T-helper 2 cell (primary cell): ENCODE measurements around the gene ACTR1A.
"Not testable (repeated sequence)": the region's sequence is repeated elsewhere in the genome, so short reads cannot be mapped to it uniquely, and the experiment has no call there.

ENCODE experiments used
- DNase-seq, 5 experiments: peaks; one replicate each; pipeline versions ENCODE4 v3.0.0 to v3.0.0-alpha.2; 2012 to 2022

Gene ACTR1A

GRCh38 chr10:102514487-102515311, 12.2 kb upstream of the ACTR1A start:
- no peak for DNase-seq

GRCh38 chr10:102511583-102512274, 9.2 kb upstream of the ACTR1A start:
- peak in 1 of 5 experiments; percentile 19 for DNase-seq

- no peak for DNase-seq
Measured at GRCh38 chr10:102509387-102509786, 6.9 kb upstream of the ACTR1A start.

GRCh38 chr10:102508506-102508905, 6.0 kb upstream of the ACTR1A start:
- DNase-seq: no peak

DNA sequence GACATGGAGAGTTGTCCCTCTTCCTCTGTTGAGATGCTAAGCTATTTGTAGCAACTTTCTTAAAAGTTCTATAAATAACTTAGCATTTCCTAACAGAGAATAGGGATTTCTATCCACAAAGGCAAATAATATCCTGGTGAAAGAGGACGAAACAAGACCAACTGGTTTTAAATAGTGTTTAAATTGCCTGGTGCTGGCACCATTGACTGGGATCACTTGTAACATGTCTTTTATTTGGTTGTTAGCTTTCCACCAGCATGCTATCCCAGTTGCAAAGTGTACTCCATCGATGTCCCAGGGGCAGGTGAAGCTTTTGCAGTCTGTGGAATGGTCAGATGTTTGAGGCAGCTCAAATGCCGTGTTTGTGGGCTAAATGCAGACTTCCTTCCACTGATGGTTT, 5.0 kb upstream of the ACTR1A start:
- no peak for DNase-seq

- DNase-seq: no peak
Measured at GRCh38 chr10:102505462-102506115, 3.1 kb upstream of the ACTR1A start.

- DNase-seq: no peak
Measured at GRCh38 chr10:102504976-102505300, 2.4 kb upstream of the ACTR1A start.

GRCh38 chr10:102504179-102504975, 1.9 kb upstream of the ACTR1A start:
- peak; percentile 7 to 72 (median 12) for DNase-seq

DNA sequence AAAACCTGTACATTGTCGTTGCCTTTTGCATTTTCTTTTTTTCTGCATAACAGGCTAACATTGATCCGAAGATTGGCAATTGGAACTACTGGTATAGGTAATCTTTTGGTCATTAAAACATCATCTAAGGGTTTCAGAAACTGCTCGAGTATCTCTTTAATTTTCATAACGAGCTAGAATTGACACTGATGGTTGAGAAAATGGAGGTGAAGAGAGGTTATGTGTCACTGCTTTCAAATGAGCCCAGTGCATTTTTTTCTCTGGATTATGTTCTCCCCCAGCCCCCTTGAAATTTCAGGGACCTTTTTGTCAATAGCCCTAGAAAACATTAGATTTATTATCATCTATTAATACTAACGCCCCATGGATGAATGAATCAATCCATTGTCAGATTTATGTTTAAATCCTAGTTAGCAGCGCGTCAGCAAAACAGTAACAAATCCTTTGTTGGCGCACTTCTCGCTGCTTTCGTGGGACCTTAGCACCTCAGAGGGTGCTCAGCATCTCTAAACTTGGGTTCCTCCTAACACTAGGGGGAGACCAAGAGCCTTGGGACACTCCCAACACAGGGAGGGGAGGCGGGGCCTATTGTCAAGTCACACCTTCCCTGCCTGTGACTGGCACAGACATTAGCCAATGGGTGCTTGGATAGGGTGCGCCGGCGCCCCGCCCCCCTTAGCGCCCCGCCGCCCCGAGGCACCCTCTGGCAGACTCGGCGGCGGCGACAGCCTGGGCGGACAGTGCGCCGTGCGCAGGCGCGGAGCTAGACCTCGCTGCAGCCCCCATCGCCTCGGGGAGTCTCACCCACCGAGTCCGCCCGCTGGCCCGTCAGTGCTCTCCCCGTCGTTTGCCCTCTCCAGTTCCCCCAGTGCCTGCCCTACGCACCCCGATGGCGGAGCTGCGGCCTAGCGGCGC, 1.0 kb upstream of the ACTR1A start, which contains the start of gene SUFU:
Gene SUFU, plus strand, starts transcription at position 709 of the 915 bp plus-strand sequence. Its CDS starts 181 bp downstream, at position 890.
- peak; percentile 95 to 99 (median 96) for DNase-seq

- peak; percentile 91 to 99 (median 97) for DNase-seq
Measured at GRCh38 chr10:102502029-102502336, 529 bp downstream of the ACTR1A start.

DNA sequence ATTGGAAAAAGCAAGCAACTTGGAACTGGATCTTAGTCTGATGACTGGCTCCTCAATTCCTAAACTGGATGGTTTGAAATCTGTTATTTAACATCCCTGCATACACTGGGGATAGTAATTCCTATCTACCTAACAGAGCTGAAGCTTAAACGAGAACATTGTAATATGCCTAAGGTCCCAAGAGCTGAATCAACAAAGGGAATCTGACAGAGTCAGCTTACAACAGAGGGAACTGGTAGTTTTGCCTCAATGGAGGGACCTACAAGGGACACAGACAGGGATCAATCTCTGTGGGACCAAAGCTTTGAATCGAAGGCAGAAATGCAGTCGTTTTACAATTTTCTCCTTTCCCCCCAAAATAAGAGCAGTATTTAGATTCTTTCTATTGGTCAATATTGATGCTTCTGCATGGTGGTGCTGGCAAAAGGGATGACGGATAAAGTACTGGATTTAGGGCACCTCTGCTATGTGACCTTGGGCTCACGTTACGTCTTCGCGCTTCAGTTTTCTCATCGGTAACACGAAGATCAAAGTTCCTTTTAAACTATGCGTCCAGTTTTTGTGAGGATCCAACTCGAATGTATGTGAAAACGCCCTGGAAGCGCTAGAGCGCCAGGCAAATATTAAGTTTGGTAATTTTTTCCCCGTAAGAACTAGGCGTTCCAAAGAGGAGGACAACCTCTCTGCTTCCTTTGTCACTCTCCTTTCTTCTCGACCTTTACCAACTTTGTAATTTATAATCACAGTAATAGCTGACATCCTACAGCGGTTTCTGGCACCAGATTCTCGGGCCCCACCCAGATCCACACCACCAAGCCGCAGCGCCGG, 1.1 kb downstream of the ACTR1A start:
- DNase-seq: peak in 1 of 5 experiments; percentile 12

DNA sequence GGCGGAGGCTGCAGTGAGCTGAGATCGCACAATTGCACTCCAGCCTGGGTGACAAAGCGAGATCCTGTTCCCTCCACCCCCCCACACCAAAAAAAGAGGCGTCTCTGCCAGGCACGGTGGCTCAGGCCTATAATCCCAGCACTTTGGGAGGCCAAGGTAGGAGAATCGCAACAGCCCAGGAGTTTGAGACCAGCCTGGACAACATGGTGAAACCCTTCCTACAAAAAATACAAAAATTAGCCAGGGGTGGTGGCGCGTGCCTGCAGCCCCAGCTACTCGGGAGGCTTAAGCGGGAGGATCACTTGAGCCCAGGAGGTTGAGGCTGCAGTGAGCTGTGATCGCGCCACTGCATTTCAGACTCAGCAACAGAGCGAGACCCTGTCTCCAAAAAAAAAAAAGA, 1.8 kb downstream of the ACTR1A start:
- DNase-seq: not testable (repeated sequence)

DNA sequence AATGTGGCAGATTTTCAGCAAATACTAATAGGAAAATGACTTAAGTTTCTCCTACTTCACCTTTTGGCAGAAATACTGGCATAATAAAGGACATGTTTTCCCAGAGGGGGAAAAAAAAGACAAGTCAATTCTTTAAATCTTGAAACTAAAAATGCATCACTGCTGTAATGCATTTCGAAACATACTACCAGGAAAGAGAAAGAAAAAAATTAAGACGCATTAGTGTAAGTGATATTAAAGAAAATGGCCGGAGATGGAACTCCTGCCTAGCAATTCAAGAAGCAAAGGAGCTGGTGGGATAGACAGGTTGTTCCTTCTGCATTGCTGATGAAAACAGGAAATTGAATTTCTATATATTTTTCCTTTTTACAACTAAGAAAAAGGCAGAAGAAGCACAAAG, 3.2 kb downstream of the ACTR1A start:
- DNase-seq: no peak

DNA sequence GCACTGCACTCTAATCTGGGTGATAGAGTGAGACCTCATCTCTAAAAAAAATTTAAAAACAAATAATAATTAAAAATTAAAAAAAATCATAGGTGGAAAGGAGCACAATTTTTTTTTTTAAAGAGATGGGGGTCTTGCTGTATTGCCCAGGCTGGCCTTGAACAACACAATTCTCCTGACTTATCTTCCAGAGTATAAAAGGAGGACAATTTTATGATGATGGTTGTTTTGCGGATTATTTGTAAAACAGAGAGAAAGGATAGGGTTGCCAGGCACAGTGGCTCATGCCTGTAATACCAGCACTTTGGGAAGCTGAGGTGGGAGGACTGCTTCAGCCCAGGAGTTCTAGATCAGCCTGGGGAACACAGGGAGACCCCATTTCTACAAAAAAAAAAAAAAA, 5.0 kb downstream of the ACTR1A start:
- DNase-seq: no peak

GRCh38 chr10:102493771-102494170, 8.7 kb downstream of the ACTR1A start:
- DNase-seq: no peak

DNA sequence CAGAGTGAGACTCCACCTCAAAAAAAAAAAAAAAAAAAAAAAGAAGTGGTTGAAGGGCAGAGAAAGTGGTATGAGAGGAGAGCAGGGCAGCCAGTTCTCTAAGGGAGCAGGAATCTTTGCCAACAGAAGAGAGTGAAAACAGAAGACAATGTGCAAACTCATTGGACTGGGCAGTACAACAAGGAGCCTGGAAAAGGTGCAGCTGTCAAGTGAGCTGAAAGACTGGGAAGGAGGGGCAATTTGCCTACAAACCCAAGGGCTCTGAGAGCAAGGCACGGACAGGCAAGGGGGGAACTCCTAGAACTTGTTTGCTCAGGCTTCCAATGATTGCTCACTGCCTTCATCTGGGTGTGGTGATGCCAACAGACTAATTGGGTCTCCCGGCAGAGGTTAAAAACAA, 9.5 kb downstream of the ACTR1A start:
- no peak for DNase-seq

DNA sequence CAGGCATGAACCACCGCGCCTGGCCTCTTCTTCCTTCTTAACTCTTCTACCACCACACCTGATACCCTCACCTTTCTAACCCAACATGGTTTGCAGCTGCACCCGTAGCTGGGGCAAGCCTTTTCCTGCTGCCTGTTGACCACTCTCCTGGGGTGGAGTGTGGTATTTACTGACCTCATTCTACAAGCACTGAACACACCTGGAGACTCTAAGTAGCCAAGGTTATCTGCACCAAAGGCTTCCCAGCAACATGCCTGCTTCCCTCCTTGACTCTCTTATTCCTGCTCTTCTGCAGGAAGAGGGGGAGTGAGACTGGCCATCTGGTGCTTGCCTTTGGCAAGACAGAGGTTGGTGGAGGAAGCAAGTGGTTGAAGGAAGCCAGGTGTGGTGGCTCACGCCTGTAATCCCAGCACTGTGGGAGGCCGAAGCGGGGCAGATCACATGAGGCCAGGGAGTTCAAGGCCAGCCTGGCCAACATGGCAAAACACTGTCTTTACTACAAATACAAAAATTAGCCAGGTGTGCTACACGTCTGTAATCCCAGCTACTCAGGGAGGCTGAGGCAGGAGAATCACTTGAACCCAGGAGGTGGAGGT, 10.1 kb downstream of the ACTR1A start:
- DNase-seq: no peak

GRCh38 chr10:102491136-102491535, 11.4 kb downstream of the ACTR1A start:
- DNase-seq: no peak

DNA sequence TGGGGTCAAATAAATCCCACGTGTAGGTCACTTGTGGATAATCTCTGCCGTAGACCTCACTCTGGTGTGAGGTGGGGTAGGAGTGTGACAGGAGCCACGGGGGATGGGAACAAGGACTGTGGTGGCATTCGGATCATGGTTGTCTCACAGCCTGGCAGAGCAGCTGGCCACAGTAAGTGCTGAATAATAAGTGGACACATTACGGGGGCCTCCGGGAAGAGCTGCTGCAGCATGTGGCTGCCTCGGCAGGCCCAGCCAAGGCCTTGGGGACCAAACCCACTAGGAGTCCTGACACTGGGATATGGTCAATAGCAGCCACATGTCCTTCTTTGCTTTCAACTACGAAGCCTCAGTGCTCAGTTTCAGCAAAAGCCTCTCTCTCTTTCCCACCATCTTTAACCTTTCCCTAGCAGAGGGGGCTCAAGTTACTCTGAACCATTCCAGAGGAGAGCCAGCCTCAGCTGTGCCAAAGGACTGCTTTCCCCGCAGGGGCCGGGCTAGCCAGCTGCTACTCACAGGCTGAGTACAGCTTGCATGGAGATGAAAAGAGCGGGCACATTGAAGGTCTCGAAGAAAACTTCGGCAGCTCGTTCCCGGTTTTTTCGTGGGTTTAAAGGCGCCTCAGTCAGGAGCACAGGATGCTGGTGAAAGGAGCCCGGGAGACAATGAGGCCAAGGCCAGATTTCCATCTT, 17.3 kb downstream of the ACTR1A start:
- no peak for DNase-seq

DNA sequence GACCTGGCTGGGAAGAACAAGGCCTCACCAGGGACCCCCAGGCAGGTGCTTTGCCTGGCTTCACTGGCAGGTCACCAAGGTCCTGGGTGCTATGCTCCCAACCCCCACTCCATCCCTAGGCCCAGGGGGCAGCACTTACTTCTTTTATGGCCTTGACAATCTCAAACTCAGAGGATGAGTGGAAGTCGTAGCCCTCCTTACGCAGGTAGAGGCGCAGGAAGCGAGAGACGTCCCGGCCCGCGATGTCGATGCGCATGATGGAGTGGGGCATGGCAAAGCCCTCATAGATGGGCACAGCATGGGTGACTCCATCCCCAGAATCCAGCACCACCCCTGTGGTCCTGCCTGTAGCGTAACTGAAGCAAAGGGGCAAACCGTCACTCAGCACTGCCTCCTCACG, 18.5 kb downstream of the ACTR1A start:
- DNase-seq: no peak
